HEK293 (cell line): ENCODE data around the gene PEAR1.

Experiments used
- CTCF ChIP-seq: fragments of 450-650 bp; formaldehyde crosslinking; IDR thresholded peaks from 2 replicates; pipeline ENCODE4 v1.5.1; 2016; ENCODE audit warnings: missing biosample characterization, missing genetic modification characterization
- SP2 ChIP-seq: fragments of 450-650 bp; formaldehyde crosslinking; IDR thresholded peaks from 2 replicates; pipeline ENCODE4 v1.5.1; 2016; ENCODE audit warnings: missing biosample characterization, missing genetic modification characterization
- ZBTB21 ChIP-seq: fragments of 450-650 bp; formaldehyde crosslinking; IDR thresholded peaks from 2 replicates; pipeline ENCODE4 v1.5.1; 2017; ENCODE audit warnings: missing biosample characterization, missing genetic modification characterization
- ZNF274 ChIP-seq, 2 experiments: fragments of 200-500 bp in 1 of 2; fragments of 450-650 bp in 1 of 2; sonication (Bioruptor generic) in 1 of 2; formaldehyde crosslinking in 1 of 2; IDR thresholded peaks; 2 replicates each; pipeline versions ENCODE4 v1.5.1 to v1.6.1; 2014 to 2016; ENCODE audit warnings: borderline replicate concordance in 1 of 2, inconsistent platforms in 1 of 2, low read length in 1 of 2, missing biosample characterization in 1 of 2, missing genetic modification characterization in 1 of 2
- ZNF416 ChIP-seq: fragments of 450-650 bp; formaldehyde crosslinking; IDR thresholded peaks from 2 replicates; pipeline ENCODE4 v1.5.1; 2016; ENCODE audit warnings: missing biosample characterization, missing genetic modification characterization
- ZNF548 ChIP-seq: fragments of 450-650 bp; formaldehyde crosslinking; IDR thresholded peaks from 2 replicates; pipeline ENCODE4 v1.5.1; 2016; ENCODE audit warnings: missing biosample characterization, missing genetic modification characterization
- ZNF645 ChIP-seq: fragments of 450-650 bp; formaldehyde crosslinking; IDR thresholded peaks from 2 replicates; pipeline ENCODE4; 2016; ENCODE audit warnings: missing biosample characterization, missing genetic modification characterization

GRCh38 chr1:156921053-156921529 is 27.6 kb downstream of the PEAR1 start:
- no peak for TF ChIP-seq ZNF274 (IDR thresholded peaks at IDR 0.05; ENCODE audit: low read length)
- TF ChIP-seq ZNF274 (tag by site-specific recombination; IDR thresholded peaks at IDR 0.05; ENCODE audit: borderline replicate concordance): no peak
- TF ChIP-seq ZNF548 (tag by site-specific recombination): no peak
- no peak for TF ChIP-seq SP2 (tag by site-specific recombination)
- no peak for TF ChIP-seq ZNF645 (tag by site-specific recombination)
- no peak for TF ChIP-seq CTCF (tag by site-specific recombination)
- no peak for TF ChIP-seq ZBTB21
- TF ChIP-seq ZNF416 (tag by site-specific recombination): no peak
